ENCODE data around the gene TMEM87B.

TMEM87B gene

DNA sequence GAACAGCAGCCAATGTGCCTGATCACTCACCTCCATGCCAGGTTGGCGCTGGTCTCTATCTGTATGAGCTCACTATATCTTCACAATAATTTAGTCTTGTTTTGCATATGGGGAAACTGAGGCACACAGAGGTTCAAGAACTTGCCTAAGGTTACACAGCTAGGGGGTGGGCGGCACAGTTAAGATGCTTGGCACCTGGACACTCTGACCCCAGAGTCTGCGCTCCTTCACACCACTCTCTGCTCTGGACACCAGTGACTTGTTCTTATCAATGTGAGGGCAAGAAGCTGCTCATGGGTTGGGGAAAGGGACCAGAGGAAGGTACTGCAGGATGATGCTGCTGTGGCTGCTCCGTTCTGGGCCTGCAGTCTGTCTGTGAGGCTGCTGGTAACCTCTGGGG lies 110.2 kb downstream of the TMEM87B start:
- DNase-seq (ENCODE audit: low read depth in 1 of 2, low spot score in 1 of 2): no peak

DNA sequence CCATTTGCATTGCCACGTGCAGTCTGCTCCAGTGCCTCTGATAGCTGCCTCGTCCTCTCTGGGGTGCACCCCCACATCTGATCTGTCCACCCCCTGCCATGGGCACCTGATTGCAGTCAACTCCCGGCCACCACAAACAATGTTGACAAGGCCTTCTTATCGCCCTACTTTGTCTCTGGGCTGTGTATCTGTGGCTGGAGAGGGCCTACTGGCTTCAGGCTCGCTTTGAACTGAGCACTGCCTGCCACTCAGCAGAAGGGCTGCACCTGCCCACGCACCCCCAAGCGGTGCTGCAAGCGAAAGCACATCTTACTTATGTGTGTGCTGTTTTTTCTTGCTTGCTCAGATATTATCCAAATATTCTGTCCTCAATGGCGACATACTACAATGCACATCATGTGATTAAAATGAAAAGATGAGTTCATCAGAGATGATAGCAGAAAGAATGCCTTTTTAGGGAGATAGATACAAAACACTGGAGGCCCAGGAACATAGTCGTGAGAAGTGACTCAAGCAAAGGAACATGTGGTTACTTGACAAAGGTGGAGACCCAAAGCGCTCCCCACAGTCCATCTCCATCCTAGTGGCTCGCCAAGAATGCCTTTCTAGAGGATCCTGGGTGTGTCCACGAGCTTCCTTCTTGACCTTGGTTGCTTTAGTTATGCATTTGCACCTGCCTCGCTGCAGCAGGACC lies 111.9 kb downstream of the TMEM87B start:
- DNase-seq (ENCODE audit: low read depth in 1 of 2, low spot score in 1 of 2): no peak

DNA sequence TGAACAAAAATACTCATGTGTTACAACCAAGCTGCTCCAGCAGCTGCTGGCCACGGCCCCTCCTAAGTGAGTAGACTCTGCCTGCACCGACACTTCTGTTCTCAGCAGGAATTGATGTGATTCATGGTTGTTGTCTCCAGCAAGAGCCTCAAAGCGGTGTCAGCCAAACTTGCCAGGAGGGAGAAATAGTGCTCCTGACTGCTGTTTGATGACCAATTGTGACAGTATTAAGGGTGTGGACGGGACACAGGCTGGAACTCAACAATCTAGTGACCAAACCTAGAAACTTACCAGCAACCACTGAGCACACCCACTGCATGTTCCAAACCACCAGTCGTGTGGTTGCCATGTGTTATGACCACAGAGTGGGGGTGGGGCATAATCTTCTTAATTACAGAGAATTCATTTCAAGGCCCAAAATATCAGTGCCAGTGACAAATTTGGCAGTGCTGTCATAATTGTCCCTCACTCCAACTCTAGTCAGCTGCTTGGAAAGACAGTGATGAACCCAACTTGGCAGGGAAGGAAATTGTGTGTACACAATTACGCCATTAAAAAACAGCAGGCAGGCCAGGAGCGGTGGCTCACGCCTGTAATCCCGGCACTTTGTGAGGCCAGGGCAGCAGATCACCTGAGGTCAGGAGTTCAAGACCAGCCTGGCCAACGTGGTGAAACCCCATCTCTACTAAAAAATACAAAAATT lies 113.5 kb downstream of the TMEM87B start:
- DNase-seq (ENCODE audit: low read depth in 1 of 2, low spot score in 1 of 2): no peak
